Keratinocyte (primary cell): ENCODE measurements around the gene SIM1. TPM values are rescaled to one million over a fixed set of nuclear protein-coding genes. Genes with fewer than 3 reads are reported as not detected.

ENCODE experiments used
- DNase-seq: peaks from one replicate; pipeline ENCODE4 v3.0.0-alpha.2; 2011; ENCODE audit warnings: low read depth, missing footprints, low spot score
- FAIRE-seq: peaks from 2 replicates; lab custom pipeline; 2011; peaks lifted over from hg19 to GRCh38; lab: Jason Lieb, UNC
- H2AFZ ChIP-seq: 2 replicates; pipeline ENCODE4 v1.6.0; 2012; ENCODE audit warnings: low read length, control low read depth, inconsistent platforms; ENCODE audit not compliant: control insufficient read depth
- H3K27ac ChIP-seq: 2 replicates; pipeline ENCODE4 v1.5.1; 2011; ENCODE audit warnings: low read length; ENCODE audit not compliant: control insufficient read depth, insufficient read depth
- H3K27me3 ChIP-seq: 3 replicates; pipeline ENCODE4 v1.6.0; 2011; ENCODE audit warnings: low read length; ENCODE audit not compliant: control insufficient read depth, insufficient read depth; ENCODE audit errors: extremely low read depth
- H3K36me3 ChIP-seq, 2 experiments: 2 replicates in 1 of 2; 3 replicates in 1 of 2; pipeline ENCODE4 v1.5.1; 2011; ENCODE audit warnings: low read length in 2 of 2, mild to moderate bottlenecking in 1 of 2; ENCODE audit not compliant: control insufficient read depth in 2 of 2, insufficient read depth in 2 of 2; ENCODE audit errors: extremely low read depth in 1 of 2
- H3K4me1 ChIP-seq: 3 replicates; pipeline ENCODE4 v1.5.1; 2011; ENCODE audit warnings: low read length; ENCODE audit not compliant: control insufficient read depth, insufficient read depth; ENCODE audit errors: extremely low read depth
- H3K4me2 ChIP-seq: 3 replicates; pipeline ENCODE4 v1.6.0; 2011; ENCODE audit warnings: low read depth, low read length; ENCODE audit not compliant: control insufficient read depth, insufficient read depth; ENCODE audit errors: extremely low read depth
- H3K4me3 ChIP-seq, 3 experiments: fragments of 200-600 bp in 1 of 3; sonication (generic) in 1 of 3; 2 replicates in 2 of 3; 3 replicates in 1 of 3; pipeline ENCODE4 v1.5.1; 2011 to 2016; ENCODE audit warnings: low read length in 3 of 3, mild to moderate bottlenecking in 3 of 3, control low read depth in 2 of 3, inconsistent platforms in 1 of 3, low read depth in 1 of 3, mixed read lengths in 1 of 3, mixed run types in 1 of 3, moderate library complexity in 1 of 3; ENCODE audit not compliant: control insufficient read depth in 2 of 3, insufficient read depth in 2 of 3; ENCODE audit errors: extremely low read depth in 1 of 3
- H3K79me2 ChIP-seq: 2 replicates; pipeline ENCODE4 v1.6.0; 2012; ENCODE audit warnings: low read length; ENCODE audit not compliant: control insufficient read depth, insufficient read depth
- H3K9ac ChIP-seq: 3 replicates; pipeline ENCODE4 v1.6.0; 2011; ENCODE audit warnings: low read length; ENCODE audit not compliant: control insufficient read depth, insufficient read depth; ENCODE audit errors: extremely low read depth
- H3K9me1 ChIP-seq: 3 replicates; pipeline ENCODE4 v1.6.0; 2011; ENCODE audit warnings: low read length; ENCODE audit not compliant: control insufficient read depth, insufficient read depth; ENCODE audit errors: extremely low read depth
- H3K9me3 ChIP-seq: 2 replicates; pipeline ENCODE4 v1.5.1; 2012; ENCODE audit warnings: low read depth, low read length; ENCODE audit not compliant: control insufficient read depth
- H4K20me1 ChIP-seq: 3 replicates; pipeline ENCODE4 v1.6.0; 2011; ENCODE audit warnings: low read length; ENCODE audit not compliant: control insufficient read depth, insufficient read depth; ENCODE audit errors: extremely low read depth
- EZH2 ChIP-seq: IDR thresholded peaks from one replicate; pipeline ENCODE4 v1.6.1; 2012; ENCODE audit warnings: inconsistent platforms, mild to moderate bottlenecking, low read length, moderate library complexity
- dilution Hi-C: fragments of 300-500 bp; cut with MboI; formaldehyde crosslinking; loops from one replicate; pipeline ENCODE4 v1.7.0; 2020; ENCODE audit warnings: low sequenced_read_pairs; ENCODE audit not compliant: extremely low pct_ligation_motif_present
- polyA plus RNA-seq, 5 experiments: library from polyadenylated mRNA; depleted of rRNA in 3 of 5; stranded (reverse) in 3 of 5; stranded (forward) in 1 of 5; unstranded in 1 of 5; fragments of >200 nt; gene quantifications; 1 replicate in 1 of 5; 2 replicates in 3 of 5; 3 replicates in 1 of 5; pipeline versions ENCODE4 v1.2.1 to v1.2.3, GENCODE V29; 2011 to 2012; ENCODE audit warnings: missing spikeins in 2 of 5, low read depth in 1 of 5, low replicate concordance in 1 of 5
- TF ChIP-seq, protein P1 (sequence below), 3 experiments: IDR thresholded peaks in 1 of 3; conservative IDR thresholded peaks in 1 of 3; optimal IDR thresholded peaks in 1 of 3; 2 replicates in 2 of 3; 3 replicates in 1 of 3; pipeline versions ENCODE3 to v1.5.1; 2011; ENCODE audit warnings: low read length in 3 of 3, mild to moderate bottlenecking in 3 of 3, moderate library complexity in 2 of 3, control low read depth in 1 of 3, inconsistent platforms in 1 of 3; ENCODE audit not compliant: insufficient read depth in 2 of 3; ENCODE audit errors: extremely low read depth in 1 of 3

SIM1 gene
- polyA plus RNA-seq, 1 donor (not counting 4 experiments of a cell fraction or from before 2014, with no cell fraction given), result not detected

- Histone ChIP-seq H3K9ac (no peak overlapping the region), H3K4me2 (no peak overlapping the region), H3K79me2 (no peaks in the 10 kb centered on the region), H3K36me3 (no peaks in the 10 kb centered on the region), H3K9me3 (no peaks in the 10 kb centered on the region), H3K27me3 (peaks cover 100% of the 10 kb centered on the region), H3K27ac (no peak overlapping the region), H3K9me1 (no peaks in the 10 kb centered on the region), H3K4me1 (no peaks in the 10 kb centered on the region), H4K20me1 (no peaks in the 10 kb centered on the region), H2AFZ (no peak overlapping the region), H3K4me3 (peak overlapping the region in 1 of 3 experiments; percentile 4)
- DNase-seq, result no peak
- dilution Hi-C loops, result loop anchor here (25.0 kb wide), 1 partner anchor 354 kb away; no protein-coding TSS in a partner anchor
- TF ChIP-seq EZH2, result peak; percentile 92
- TF ChIP-seq, protein P1, sequence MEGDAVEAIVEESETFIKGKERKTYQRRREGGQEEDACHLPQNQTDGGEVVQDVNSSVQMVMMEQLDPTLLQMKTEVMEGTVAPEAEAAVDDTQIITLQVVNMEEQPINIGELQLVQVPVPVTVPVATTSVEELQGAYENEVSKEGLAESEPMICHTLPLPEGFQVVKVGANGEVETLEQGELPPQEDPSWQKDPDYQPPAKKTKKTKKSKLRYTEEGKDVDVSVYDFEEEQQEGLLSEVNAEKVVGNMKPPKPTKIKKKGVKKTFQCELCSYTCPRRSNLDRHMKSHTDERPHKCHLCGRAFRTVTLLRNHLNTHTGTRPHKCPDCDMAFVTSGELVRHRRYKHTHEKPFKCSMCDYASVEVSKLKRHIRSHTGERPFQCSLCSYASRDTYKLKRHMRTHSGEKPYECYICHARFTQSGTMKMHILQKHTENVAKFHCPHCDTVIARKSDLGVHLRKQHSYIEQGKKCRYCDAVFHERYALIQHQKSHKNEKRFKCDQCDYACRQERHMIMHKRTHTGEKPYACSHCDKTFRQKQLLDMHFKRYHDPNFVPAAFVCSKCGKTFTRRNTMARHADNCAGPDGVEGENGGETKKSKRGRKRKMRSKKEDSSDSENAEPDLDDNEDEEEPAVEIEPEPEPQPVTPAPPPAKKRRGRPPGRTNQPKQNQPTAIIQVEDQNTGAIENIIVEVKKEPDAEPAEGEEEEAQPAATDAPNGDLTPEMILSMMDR (optimal IDR thresholded peaks at IDR 0.05 in 1 of 3, IDR thresholded peaks at IDR 0.05 in 1 of 3, conservative IDR thresholded peaks at IDR 0.05 in 1 of 3; ENCODE audit: extremely low read depth in 1 of 3, insufficient read depth in 2 of 3, low read length in 3 of 3), result no peak
- no peak for FAIRE-seq
Measured at GRCh38 chr6:100466410-100467128, 1.8 kb upstream of the SIM1 start.

DNA sequence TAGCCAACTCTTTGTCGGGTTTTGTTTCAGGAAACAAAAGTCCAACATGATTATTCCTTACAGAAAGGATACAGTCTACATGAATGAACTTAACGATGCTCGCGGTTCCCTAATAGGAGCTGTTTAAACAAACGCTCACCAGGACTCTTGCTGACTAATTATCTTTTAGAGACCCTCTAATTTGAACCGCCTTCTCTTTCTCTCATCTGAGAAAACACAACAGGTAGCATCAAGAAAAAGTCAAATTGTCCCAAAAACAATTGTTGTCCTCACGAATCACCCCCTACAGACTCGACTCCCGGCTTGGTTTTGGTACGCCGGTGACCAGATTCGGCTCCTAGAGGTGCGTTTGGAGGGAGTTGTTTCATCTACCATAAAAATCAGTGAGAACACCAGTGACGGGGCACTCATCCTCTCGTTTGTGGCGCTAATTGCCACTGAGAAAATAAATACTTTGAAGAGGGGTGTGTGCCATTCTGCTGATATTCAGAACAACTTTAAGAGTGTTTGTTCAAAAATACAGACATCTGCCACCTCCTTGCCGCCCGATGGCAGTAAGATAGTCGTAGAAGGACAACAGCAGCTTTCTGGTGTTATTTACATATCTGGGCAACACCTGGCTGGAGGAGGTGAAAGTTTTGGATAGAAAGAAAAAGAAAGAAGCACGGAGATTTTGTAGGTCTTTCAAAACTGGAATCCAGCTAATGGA is 1.1 kb upstream of the SIM1 start:
- TF ChIP-seq, protein P1 (optimal IDR thresholded peaks at IDR 0.05 in 1 of 3, IDR thresholded peaks at IDR 0.05 in 1 of 3, conservative IDR thresholded peaks at IDR 0.05 in 1 of 3; ENCODE audit: extremely low read depth in 1 of 3, insufficient read depth in 2 of 3, low read length in 3 of 3), result no peak
- TF ChIP-seq EZH2, result no peak
- Histone ChIP-seq H3K79me2 (no peaks in the 10 kb centered on the region), H3K9me3 (no peaks in the 10 kb centered on the region), H3K36me3 (no peaks in the 10 kb centered on the region), H3K9me1 (no peaks in the 10 kb centered on the region), H4K20me1 (no peaks in the 10 kb centered on the region), H3K4me3 (no peak overlapping the region), H2AFZ (no peak overlapping the region), H3K4me1 (no peaks in the 10 kb centered on the region), H3K4me2 (no peak overlapping the region), H3K9ac (no peak overlapping the region), H3K27me3 (peaks cover 100% of the 10 kb centered on the region), H3K27ac (no peak overlapping the region)
- FAIRE-seq (no peak), DNase-seq (no peak)
- dilution Hi-C loops, result loop anchor here (25.0 kb wide), 1 partner anchor 354 kb away; no protein-coding TSS in a partner anchor
